Endothelial cell (in vitro differentiated cells): ENCODE measurements around the gene RAB30. TPM values are rescaled to one million over a fixed set of nuclear protein-coding genes. Genes with fewer than 3 reads are reported as not detected.

Source experiments
- DNase-seq: peaks from one replicate; pipeline ENCODE4 v3.0.0; 2021; ENCODE audit warnings: low spot score
- H3K27ac Mint-ChIP-seq: one replicate; pipeline ENCODE4 v1.8.0; 2021; ENCODE audit warnings: mixed read lengths, inconsistent platforms; ENCODE audit not compliant: unreplicated experiment
- H3K27me3 Mint-ChIP-seq: one replicate; pipeline ENCODE4 v1.8.0; 2021; ENCODE audit warnings: mild to moderate bottlenecking, moderate library complexity, mixed read lengths, inconsistent platforms; ENCODE audit not compliant: unreplicated experiment
- H3K36me3 Mint-ChIP-seq: one replicate; pipeline ENCODE4 v1.8.0; 2021; ENCODE audit warnings: mild to moderate bottlenecking, low read depth, mixed read lengths, inconsistent platforms; ENCODE audit not compliant: unreplicated experiment
- H3K4me1 Mint-ChIP-seq: one replicate; pipeline ENCODE4 v1.8.0; 2021; ENCODE audit warnings: mild to moderate bottlenecking, mixed read lengths, inconsistent platforms; ENCODE audit not compliant: unreplicated experiment
- H3K4me3 Mint-ChIP-seq: one replicate; pipeline ENCODE4 v1.8.0; 2021; ENCODE audit warnings: mild to moderate bottlenecking, mixed read lengths, inconsistent platforms; ENCODE audit not compliant: unreplicated experiment
- H3K9me3 Mint-ChIP-seq: one replicate; pipeline ENCODE4 v1.8.0; 2021; ENCODE audit warnings: mixed read lengths, inconsistent platforms; ENCODE audit not compliant: unreplicated experiment
- CTCF ChIP-seq: fragments of 200-600 bp; sonication (generic); IDR thresholded peaks from one replicate; pipeline ENCODE4 v1.5.0; 2021; ENCODE audit warnings: antibody characterized with exemption; ENCODE audit not compliant: unreplicated experiment
- long read RNA-seq: library from polyadenylated mRNA; unstranded; transcript quantifications from one replicate; pipeline ENCODE4 v2.0.0, GENCODE V29; 2020; ENCODE audit not compliant: unreplicated experiment
- total RNA-seq: library from RNA; stranded (reverse); fragmentation: NEBNext Ultra II Directional; extraction: Animal tissue kit (Norgen Biotek cat#: 25700); gene quantifications from one replicate; pipeline ENCODE4 v1.2.1, GENCODE V29; 2021; ENCODE audit not compliant: unreplicated experiment

The RAB30 gene, protein sequence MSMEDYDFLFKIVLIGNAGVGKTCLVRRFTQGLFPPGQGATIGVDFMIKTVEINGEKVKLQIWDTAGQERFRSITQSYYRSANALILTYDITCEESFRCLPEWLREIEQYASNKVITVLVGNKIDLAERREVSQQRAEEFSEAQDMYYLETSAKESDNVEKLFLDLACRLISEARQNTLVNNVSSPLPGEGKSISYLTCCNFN
- total RNA-seq: 18.6 TPM
- long read RNA-seq, full-length matches to known transcripts: 4 of 6 reads
- long read RNA-seq, partial matches to known transcripts: 0 of 6 reads
- long read RNA-seq, other reads (novel, unspliced or antisense): 2 of 6 reads

DNA sequence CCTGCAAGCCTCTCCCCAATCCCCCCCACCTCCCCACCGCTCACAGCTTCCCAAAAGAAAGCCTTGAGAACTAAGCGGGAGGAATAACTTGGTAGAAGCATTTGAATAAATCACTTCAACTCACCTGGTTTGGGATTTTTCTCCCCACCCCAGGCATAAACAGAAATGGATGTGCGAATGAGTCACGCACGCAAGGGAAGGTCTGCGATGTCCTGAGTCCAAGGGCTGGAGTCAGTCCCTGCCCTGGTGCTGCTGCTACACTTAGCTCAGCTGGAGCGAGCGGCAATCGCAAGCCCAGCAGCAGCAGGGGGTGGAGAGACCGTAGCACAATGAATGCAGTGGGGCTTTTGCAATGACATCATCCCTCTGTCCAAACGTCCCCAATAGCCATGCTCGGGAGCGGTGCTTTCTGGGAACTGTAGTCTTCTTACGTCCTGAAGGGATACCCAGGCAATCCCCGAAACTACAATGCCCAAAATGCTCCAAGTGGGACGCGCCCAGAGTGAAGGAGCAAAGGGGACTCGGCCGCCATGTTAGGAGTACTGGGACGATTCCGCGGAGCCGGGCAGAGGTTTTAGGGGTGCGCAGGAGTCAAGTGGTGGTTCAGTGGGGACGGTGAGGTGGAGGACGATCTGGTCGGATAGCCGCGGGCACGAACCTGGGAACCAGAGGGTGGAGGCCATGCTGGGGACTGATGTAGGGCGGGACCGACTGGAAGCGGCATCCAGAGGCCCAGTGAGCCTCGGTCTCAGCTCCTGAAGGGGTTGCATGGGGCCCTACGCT is at the start of gene RAB30:
RAB30 (minus strand) TSS at position 331 of the 783 bp plus-strand sequence. CDS start 74,581 bp downstream, outside the sequence.
- no peak for TF ChIP-seq CTCF
- Mint-ChIP-seq H3K27me3 (peaks cover 3% of the 10 kb centered on the region), H3K9me3 (no peaks in the 10 kb centered on the region)

DNA sequence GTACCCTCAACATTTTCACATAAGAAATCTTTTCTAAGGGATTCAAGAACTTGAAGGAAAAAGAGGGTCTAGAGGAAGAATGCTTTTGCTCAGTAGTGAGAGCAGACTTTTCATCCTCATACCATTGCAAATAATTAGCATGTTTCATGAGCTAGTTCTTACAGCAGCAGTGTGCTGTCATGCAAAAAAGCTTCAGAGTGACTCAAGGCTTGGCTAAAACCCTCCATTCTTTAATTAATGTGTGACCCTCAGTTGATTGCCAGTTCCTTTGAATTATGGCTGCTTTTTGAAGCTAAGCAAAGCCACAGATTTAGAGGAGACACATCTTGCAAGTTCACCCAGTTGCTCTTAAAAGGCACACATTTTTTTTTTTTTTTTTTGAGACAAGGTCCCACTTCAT is 48.6 kb upstream of the RAB30 start:
- DNase-seq: no peak

More for the DNA sequence above, at the start of gene RAB30:
- Mint-ChIP-seq H3K27ac (no peak within 1 kb of the TSS), H3K4me1 (peaks cover 42% of the 10 kb centered on the region), H3K36me3 (peaks cover 6% of the 10 kb centered on the region), H3K4me3 (no peak within 1 kb of the TSS)
- DNase-seq: peak; percentile 86

DNA sequence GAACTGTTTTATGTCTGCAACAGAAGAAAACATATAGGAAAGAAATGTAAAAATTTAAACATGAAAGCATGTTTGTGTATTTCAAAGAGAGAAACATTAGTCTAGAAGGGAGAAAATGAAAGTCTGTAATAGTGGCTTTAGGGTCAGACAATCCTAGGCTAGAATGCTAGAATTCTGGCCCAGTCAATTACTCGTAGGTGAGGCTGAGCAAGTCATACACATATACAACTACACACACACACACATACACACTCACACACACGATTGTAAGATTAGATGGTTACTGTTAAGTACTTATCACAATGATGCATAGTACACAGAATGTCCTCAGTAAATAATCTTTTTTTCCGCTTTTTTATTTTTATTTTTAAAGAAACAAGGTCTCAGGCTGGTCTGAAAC is 47.5 kb upstream of the RAB30 start:
- no peaks in the 10 kb centered on the region for H3K27me3 Mint-ChIP-seq

More for the DNA sequence above, 48.6 kb upstream of the RAB30 start:
- Mint-ChIP-seq H3K9me3 (no peaks in the 10 kb centered on the region), H3K36me3 (no peaks in the 10 kb centered on the region), H3K4me1 (peaks cover 7% of the 10 kb centered on the region), H3K27me3 (no peaks in the 10 kb centered on the region), H3K4me3 (no peak overlapping the region), H3K27ac (no peak overlapping the region)
- no peak for TF ChIP-seq CTCF

DNA sequence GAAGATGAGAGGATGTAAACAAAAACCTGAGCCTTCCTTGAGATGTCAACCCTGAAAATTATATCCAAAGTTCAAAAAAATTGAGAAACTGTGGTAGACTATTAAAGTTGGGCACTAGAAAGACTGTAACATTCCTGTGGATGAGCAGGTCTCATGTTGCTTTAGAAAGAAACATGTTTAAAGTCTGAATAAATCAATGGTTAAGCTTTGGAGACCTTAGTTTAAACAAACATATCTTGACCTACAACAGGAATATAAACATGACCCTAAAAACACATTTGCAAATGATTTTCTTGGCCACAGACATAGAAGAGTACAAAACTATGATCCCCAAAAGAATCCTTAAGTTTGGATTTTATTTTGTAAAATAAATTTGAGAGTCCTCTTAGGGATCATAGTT is 47.1 kb upstream of the RAB30 start:
- Mint-ChIP-seq H3K9me3 (no peaks in the 10 kb centered on the region), H3K4me3 (no peak overlapping the region), H3K27me3 (no peaks in the 10 kb centered on the region), H3K4me1 (peaks cover 7% of the 10 kb centered on the region), H3K36me3 (no peaks in the 10 kb centered on the region), H3K27ac (no peak overlapping the region)
- TF ChIP-seq CTCF: no peak
- no peak for DNase-seq

More for the DNA sequence above, 47.5 kb upstream of the RAB30 start:
- H3K4me3 Mint-ChIP-seq: no peak overlapping the region
- no peak for TF ChIP-seq CTCF
- H3K9me3 Mint-ChIP-seq: no peaks in the 10 kb centered on the region
- H3K27ac Mint-ChIP-seq: no peak overlapping the region
- no peaks in the 10 kb centered on the region for H3K36me3 Mint-ChIP-seq
- no peak for DNase-seq
- peaks cover 7% of the 10 kb centered on the region for H3K4me1 Mint-ChIP-seq
